ENCODE measurements around the gene FSTL5.

GRCh38 chr4:161696944-161697343 is 466.9 kb downstream of the FSTL5 start:
- no peak for TF ChIP-seq POLR2A (IDR thresholded peaks at IDR 0.05)
- TF ChIP-seq, protein P1, sequence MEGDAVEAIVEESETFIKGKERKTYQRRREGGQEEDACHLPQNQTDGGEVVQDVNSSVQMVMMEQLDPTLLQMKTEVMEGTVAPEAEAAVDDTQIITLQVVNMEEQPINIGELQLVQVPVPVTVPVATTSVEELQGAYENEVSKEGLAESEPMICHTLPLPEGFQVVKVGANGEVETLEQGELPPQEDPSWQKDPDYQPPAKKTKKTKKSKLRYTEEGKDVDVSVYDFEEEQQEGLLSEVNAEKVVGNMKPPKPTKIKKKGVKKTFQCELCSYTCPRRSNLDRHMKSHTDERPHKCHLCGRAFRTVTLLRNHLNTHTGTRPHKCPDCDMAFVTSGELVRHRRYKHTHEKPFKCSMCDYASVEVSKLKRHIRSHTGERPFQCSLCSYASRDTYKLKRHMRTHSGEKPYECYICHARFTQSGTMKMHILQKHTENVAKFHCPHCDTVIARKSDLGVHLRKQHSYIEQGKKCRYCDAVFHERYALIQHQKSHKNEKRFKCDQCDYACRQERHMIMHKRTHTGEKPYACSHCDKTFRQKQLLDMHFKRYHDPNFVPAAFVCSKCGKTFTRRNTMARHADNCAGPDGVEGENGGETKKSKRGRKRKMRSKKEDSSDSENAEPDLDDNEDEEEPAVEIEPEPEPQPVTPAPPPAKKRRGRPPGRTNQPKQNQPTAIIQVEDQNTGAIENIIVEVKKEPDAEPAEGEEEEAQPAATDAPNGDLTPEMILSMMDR (IDR thresholded peaks at IDR 0.05 in 4 of 5, conservative IDR thresholded peaks at IDR 0.05 in 1 of 5), result no peak
